HCT116 (cell line): Measurements from ENCODE around the gene ZNF618. TPM values are rescaled to one million over a fixed set of nuclear protein-coding genes. Genes with fewer than 3 reads are reported as not detected.

Experiments
- ATAC-seq: fragments of 200-7000 bp; cut with Tn5 transposase; 2 replicates; pipeline ENCODE4 v1.9.1; 2020; ENCODE audit warnings: mild to moderate bottlenecking, moderate library complexity
- BruUV-seq: library from RNA; stranded (reverse); fragments of 400-500 nt; replicated peaks from 2 replicates; lab custom pipeline; 2021; lab: Mats Ljungman, UMichigan
- CTCF ChIA-PET: fragments of 300-600 bp; sonication (Branson Sonifier 250); formaldehyde crosslinking; loops from one replicate; lab custom pipeline; 2021; ENCODE audit warnings: antibody characterized with exemption; lab: Charles Lee
- POLR2A ChIA-PET: fragments of 300-600, 350-600 bp; sonication (Branson Sonifier 250); formaldehyde crosslinking; loops from one replicate; lab custom pipeline; 2021; ENCODE audit warnings: antibody characterized with exemption; lab: Charles Lee
- RAD21 ChIA-PET, 2 experiments: fragments of 300-600 bp; sonication (Branson Sonifier 250); formaldehyde crosslinking; loops; one replicate each; lab custom pipeline; 2023; ENCODE audit warnings: low total read pairs in 2 of 2; ENCODE audit not compliant: uncharacterized antibody in 2 of 2, unreplicated experiment in 2 of 2, low non-redundant PET in 1 of 2; lab: Charles Lee
- DNase-seq: peaks from one replicate; pipeline ENCODE4 v3.0.0-alpha.2; 2010; ENCODE audit warnings: low read depth, low spot score
- H2AFZ ChIP-seq: fragments of 200-600 bp; shearing (Covaris generic), sonication (generic); 2 replicates; pipeline ENCODE4 v1.6.1; 2017; ENCODE audit warnings: low read depth, mixed run types, mixed read lengths, antibody characterized with exemption, low read length; ENCODE audit not compliant: poor library complexity, severe bottlenecking
- H3K27ac ChIP-seq: 2 replicates; pipeline ENCODE4 v1.5.1; 2012; ENCODE audit warnings: low read depth, low read length
- H3K27me3 ChIP-seq: fragments of 200-600 bp; sonication (generic); 2 replicates; pipeline ENCODE4 v1.6.1; 2016; ENCODE audit warnings: mixed run types, low read length, mixed read lengths; ENCODE audit not compliant: insufficient read depth
- H3K36me3 ChIP-seq, 2 experiments: fragments of 200-500 bp in 1 of 2; fragments of 200-600 bp in 1 of 2; sonication (Bioruptor generic) in 1 of 2; sonication (generic) in 1 of 2; 2 replicates each; pipeline versions ENCODE4 v1.5.1 to v1.6.1; 2014 to 2016; ENCODE audit warnings: low read length in 2 of 2, inconsistent platforms in 1 of 2, mixed read lengths in 1 of 2, mixed run types in 1 of 2; ENCODE audit not compliant: insufficient read depth in 2 of 2, control insufficient read depth in 1 of 2
- H3K4me1 ChIP-seq, 2 experiments: fragments of 200-600 bp in 1 of 2; sonication (generic) in 1 of 2; 2 replicates each; pipeline versions ENCODE4 v1.5.1 to v1.6.1; 2012 to 2017; ENCODE audit warnings: low read length in 2 of 2, inconsistent platforms in 1 of 2, mild to moderate bottlenecking in 1 of 2, mixed read lengths in 1 of 2, mixed run types in 1 of 2, moderate library complexity in 1 of 2; ENCODE audit not compliant: insufficient read depth in 2 of 2, control insufficient read depth in 1 of 2
- H3K4me2 ChIP-seq: fragments of 200-600 bp; sonication (generic); 2 replicates; pipeline ENCODE4 v1.6.1; 2017; ENCODE audit warnings: mixed run types, low read length, mixed read lengths
- H3K4me3 ChIP-seq, 2 experiments: fragments of 200-600 bp in 1 of 2; sonication (generic) in 1 of 2; replicated peaks in 1 of 2; 2 replicates each; pipeline ENCODE4 v1.5.1; 2011 to 2016; ENCODE audit warnings: low read length in 2 of 2, control low read depth in 1 of 2, low read depth in 1 of 2, mild to moderate bottlenecking in 1 of 2, mixed read lengths in 1 of 2, mixed run types in 1 of 2
- H3K79me2 ChIP-seq: fragments of 200-600 bp; sonication (generic); 2 replicates; pipeline ENCODE4 v1.6.1; 2017; ENCODE audit warnings: mild to moderate bottlenecking, mixed run types, low read length, moderate library complexity, mixed read lengths; ENCODE audit not compliant: insufficient read depth
- H3K9ac ChIP-seq: fragments of 200-600 bp; sonication (generic); 2 replicates; pipeline ENCODE4 v1.6.1; 2016; ENCODE audit warnings: low read length, mixed read lengths
- H3K9me2 ChIP-seq: fragments of 200-600 bp; sonication (generic), shearing (Covaris generic); 2 replicates; pipeline ENCODE4 v1.6.1; 2017; ENCODE audit warnings: mixed run types, mild to moderate bottlenecking, moderate library complexity; ENCODE audit not compliant: insufficient read depth
- H3K9me3 ChIP-seq, 2 experiments: fragments of 200-500 bp in 1 of 2; fragments of 200-600 bp in 1 of 2; sonication (Bioruptor generic) in 1 of 2; sonication (generic) in 1 of 2; 2 replicates each; pipeline ENCODE4 v1.6.1; 2014 to 2017; ENCODE audit warnings: low read length in 2 of 2, mixed read lengths in 2 of 2, inconsistent platforms in 1 of 2, low read depth in 1 of 2, mild to moderate bottlenecking in 1 of 2, mixed run types in 1 of 2, moderate library complexity in 1 of 2; ENCODE audit not compliant: control insufficient read depth in 1 of 2, insufficient read depth in 1 of 2
- H4K20me1 ChIP-seq: fragments of 200-600 bp; sonication (generic), shearing (Covaris generic); 2 replicates; pipeline ENCODE4 v1.6.1; 2017; ENCODE audit warnings: mixed run types, mild to moderate bottlenecking, moderate library complexity; ENCODE audit not compliant: insufficient read depth
- CBX3 ChIP-seq: IDR thresholded peaks from 2 replicates; pipeline ENCODE4 v1.6.1; 2012; ENCODE audit warnings: low read depth
- CEBPB ChIP-seq: IDR thresholded peaks from 2 replicates; pipeline ENCODE4 v1.6.1; 2012; ENCODE audit warnings: low read depth
- EGR1 ChIP-seq: IDR thresholded peaks from 2 replicates; pipeline ENCODE4 v1.6.1; 2012; ENCODE audit warnings: low read depth
- EZH2phosphoT487 ChIP-seq: fragments of 200-600 bp; IDR thresholded peaks from 2 replicates; pipeline ENCODE4 v1.6.1; 2018; ENCODE audit warnings: antibody characterized with exemption, borderline replicate concordance
- MAX ChIP-seq: IDR thresholded peaks from 2 replicates; pipeline ENCODE4 v1.6.1; 2012
- RAD21 ChIP-seq: IDR thresholded peaks from 2 replicates; pipeline ENCODE4 v1.6.1; 2012; ENCODE audit warnings: low read depth, mild to moderate bottlenecking
- YY1 ChIP-seq: IDR thresholded peaks from 2 replicates; pipeline ENCODE4 v1.6.1; 2011; ENCODE audit warnings: low read length, low read depth, moderate library complexity, mild to moderate bottlenecking; ENCODE audit not compliant: insufficient replicate concordance; ENCODE audit errors: extremely low read depth
- ZBTB33 ChIP-seq: IDR thresholded peaks from 2 replicates; pipeline ENCODE4 v1.6.1; 2011; ENCODE audit warnings: mild to moderate bottlenecking, low read length, moderate library complexity; ENCODE audit not compliant: insufficient replicate concordance; ENCODE audit errors: extremely low read depth
- ZFX ChIP-seq: fragments of 450-650 bp; IDR thresholded peaks from 2 replicates; pipeline ENCODE4 v1.6.1; 2017
- intact Hi-C: fragments of 100-400 bp; cut with micrococcal nuclease; formaldehyde crosslinking; loops from 2 replicates; pipeline ENCODE4 v1.10.0; 2022
- total RNA-seq: library from RNA; stranded (reverse); gene quantifications from one replicate; pipeline ENCODE4 v1.2.1, GENCODE V29; 2021; ENCODE audit not compliant: unreplicated experiment
- TF ChIP-seq, protein P1 (sequence below), 3 experiments: fragments of 200-600 bp in 1 of 3; sonication (generic) in 1 of 3; IDR thresholded peaks in 2 of 3; conservative IDR thresholded peaks in 1 of 3; 2 replicates each; pipeline ENCODE4 v1.5.1; 2012 to 2017; ENCODE audit warnings: low read depth in 2 of 3, low read length in 2 of 3, antibody characterized with exemption in 1 of 3, borderline replicate concordance in 1 of 3, control low read depth in 1 of 3, mild to moderate bottlenecking in 1 of 3, mixed read lengths in 1 of 3, mixed run types in 1 of 3, moderate library complexity in 1 of 3; ENCODE audit not compliant: insufficient read depth in 1 of 3
- TF ChIP-seq, protein P2 (sequence below): IDR thresholded peaks from 2 replicates; pipeline ENCODE4 v1.6.1; 2012

Gene ZNF618
- total RNA-seq, 1 experiment from 2014 or later: 13.5 TPM

- H3K9me3 ChIP-seq: no peaks in the 10 kb centered on the region
- CTCF ChIA-PET: interaction anchor here (2.5 kb wide), 1 partner anchor 205 kb away, joined by 12 read pairs; no protein-coding TSS in a partner anchor
- no peak overlapping the region for H2AFZ ChIP-seq
- no peak for TF ChIP-seq ZFX
- TF ChIP-seq, protein P1, sequence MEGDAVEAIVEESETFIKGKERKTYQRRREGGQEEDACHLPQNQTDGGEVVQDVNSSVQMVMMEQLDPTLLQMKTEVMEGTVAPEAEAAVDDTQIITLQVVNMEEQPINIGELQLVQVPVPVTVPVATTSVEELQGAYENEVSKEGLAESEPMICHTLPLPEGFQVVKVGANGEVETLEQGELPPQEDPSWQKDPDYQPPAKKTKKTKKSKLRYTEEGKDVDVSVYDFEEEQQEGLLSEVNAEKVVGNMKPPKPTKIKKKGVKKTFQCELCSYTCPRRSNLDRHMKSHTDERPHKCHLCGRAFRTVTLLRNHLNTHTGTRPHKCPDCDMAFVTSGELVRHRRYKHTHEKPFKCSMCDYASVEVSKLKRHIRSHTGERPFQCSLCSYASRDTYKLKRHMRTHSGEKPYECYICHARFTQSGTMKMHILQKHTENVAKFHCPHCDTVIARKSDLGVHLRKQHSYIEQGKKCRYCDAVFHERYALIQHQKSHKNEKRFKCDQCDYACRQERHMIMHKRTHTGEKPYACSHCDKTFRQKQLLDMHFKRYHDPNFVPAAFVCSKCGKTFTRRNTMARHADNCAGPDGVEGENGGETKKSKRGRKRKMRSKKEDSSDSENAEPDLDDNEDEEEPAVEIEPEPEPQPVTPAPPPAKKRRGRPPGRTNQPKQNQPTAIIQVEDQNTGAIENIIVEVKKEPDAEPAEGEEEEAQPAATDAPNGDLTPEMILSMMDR (IDR thresholded peaks at IDR 0.05 in 2 of 3, conservative IDR thresholded peaks at IDR 0.05 in 1 of 3; ENCODE audit: borderline replicate concordance in 1 of 3, insufficient read depth in 1 of 3, low read depth in 2 of 3, low read length in 2 of 3): peak in 2 of 3 experiments; percentile 9 to 18; a peak in 1 of 6 replicates
- no peak for TF ChIP-seq CEBPB
- no peak for TF ChIP-seq MAX
- no peak overlapping the region for H3K9ac ChIP-seq
- H3K4me3 ChIP-seq: no peak overlapping the region
- H3K4me1 ChIP-seq: no peaks in the 10 kb centered on the region
- intact Hi-C loops: no loop called here
- H3K79me2 ChIP-seq: no peaks in the 10 kb centered on the region
- no peaks in the 10 kb centered on the region for H3K27me3 ChIP-seq
- POLR2A ChIA-PET: no interaction called here
- RAD21 ChIA-PET: no interaction called here
- ATAC-seq (no peak), DNase-seq (no peak)
- no TSS peak for BruUV-seq
- no peak overlapping the region for H3K27ac ChIP-seq
- no peaks in the 10 kb centered on the region for H3K9me2 ChIP-seq
- H3K36me3 ChIP-seq: no peaks in the 10 kb centered on the region
- no peak overlapping the region for H3K4me2 ChIP-seq
- no peaks in the 10 kb centered on the region for H4K20me1 ChIP-seq
Measured at GRCh38 chr9:114085387-114085789, 209.3 kb downstream of the ZNF618 start.

DNA sequence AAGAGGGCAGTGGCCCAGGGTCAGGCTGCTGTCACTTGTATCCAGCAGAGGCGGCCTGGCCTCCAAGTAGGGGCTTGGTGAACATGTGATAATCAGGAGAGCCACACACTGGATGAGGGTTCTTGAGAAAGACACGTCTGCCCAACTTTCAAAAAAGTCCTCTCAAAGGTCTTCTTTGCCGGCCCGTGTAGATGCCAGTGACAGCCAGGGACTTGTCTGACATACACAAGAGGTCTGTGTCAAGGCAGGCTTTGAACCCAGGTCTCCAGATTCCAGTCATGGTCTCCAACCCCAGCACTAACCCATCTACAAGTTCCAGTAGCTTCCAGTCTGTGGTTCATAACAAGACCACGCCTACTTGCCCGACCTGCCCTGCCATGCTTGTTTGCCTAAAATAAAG lies 209.9 kb downstream of the ZNF618 start:
- no peaks in the 10 kb centered on the region for H4K20me1 ChIP-seq
- H3K4me2 ChIP-seq: no peak overlapping the region
- H3K27ac ChIP-seq: no peak overlapping the region
- no peaks in the 10 kb centered on the region for H3K4me1 ChIP-seq
- H3K4me3 ChIP-seq: no peak overlapping the region
- H3K9me3 ChIP-seq: no peaks in the 10 kb centered on the region
- H3K79me2 ChIP-seq: no peaks in the 10 kb centered on the region
- ChIA-PET RAD21 (no interaction called here), CTCF (no interaction called here), POLR2A (no interaction called here)
- H3K9me2 ChIP-seq: no peaks in the 10 kb centered on the region
- H3K36me3 ChIP-seq: no peaks in the 10 kb centered on the region
- intact Hi-C loops: no loop called here
- no peaks in the 10 kb centered on the region for H3K27me3 ChIP-seq
- no peak overlapping the region for H3K9ac ChIP-seq
- DNase-seq: no peak
- ATAC-seq: no peak
- BruUV-seq: no TSS peak
- H2AFZ ChIP-seq: no peak overlapping the region
- TF ChIP-seq RAD21 (no peak), EZH2phosphoT487 (no peak), CBX3 (no peak), EGR1 (no peak), ZBTB33 (no peak), CEBPB (no peak), YY1 (no peak)
- TF ChIP-seq, protein P1 (IDR thresholded peaks at IDR 0.05 in 2 of 3, conservative IDR thresholded peaks at IDR 0.05 in 1 of 3; ENCODE audit: borderline replicate concordance in 1 of 3, insufficient read depth in 1 of 3, low read depth in 2 of 3, low read length in 2 of 3): no peak
- TF ChIP-seq, protein P2, sequence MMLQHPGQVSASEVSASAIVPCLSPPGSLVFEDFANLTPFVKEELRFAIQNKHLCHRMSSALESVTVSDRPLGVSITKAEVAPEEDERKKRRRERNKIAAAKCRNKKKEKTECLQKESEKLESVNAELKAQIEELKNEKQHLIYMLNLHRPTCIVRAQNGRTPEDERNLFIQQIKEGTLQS: no peak
